ENCODE measurements around the gene SFTPB. TPM values are rescaled to one million over a fixed set of nuclear protein-coding genes. Genes with fewer than 3 reads are reported as not detected.
A peak's percentile ranks its signal among the peaks of the same experiment; 100 is the strongest.

SFTPB gene
- total RNA-seq, 1 experiment from 2014 or later: not detected

DNA sequence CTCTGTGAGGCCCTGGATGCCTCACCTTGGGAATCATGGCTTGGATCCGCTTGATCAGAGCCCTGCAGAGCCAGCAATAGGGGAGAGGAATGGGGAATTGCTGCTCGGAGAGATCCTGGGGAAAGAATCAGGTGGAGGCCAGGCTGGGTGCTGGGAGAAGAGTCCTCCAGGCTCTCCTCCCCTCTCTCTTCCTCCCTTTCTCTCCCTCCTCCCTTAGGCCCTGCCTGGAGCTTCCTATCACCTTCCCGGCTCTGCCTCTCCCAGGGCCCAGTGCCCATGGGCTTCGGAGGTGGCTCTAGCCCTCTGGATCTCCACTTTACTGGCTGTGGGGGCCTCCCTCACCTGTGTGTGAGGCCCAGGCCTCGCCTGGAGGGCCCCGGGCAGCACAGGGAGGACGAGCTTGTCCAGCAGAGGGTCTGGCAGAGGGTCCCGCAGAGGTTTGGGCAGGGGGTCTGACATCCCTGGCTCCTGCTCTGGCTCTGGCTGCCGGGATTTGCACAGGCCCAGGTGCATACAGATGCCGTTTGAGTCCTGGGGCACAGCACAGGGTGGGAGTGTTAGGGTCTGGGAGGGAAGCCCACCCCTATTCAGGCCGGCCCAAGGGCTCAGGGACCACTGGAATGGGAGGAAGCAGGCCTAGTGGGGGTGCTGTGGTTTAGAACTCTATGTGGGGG, 2.6 kb downstream of the SFTPB start:
- intact Hi-C loops (cut with micrococcal nuclease; ENCODE audit: unreplicated experiment): no loop called here
- no peaks in the 10 kb centered on the region for H3K36me3 Mint-ChIP-seq (ENCODE audit: insufficient read depth, unreplicated experiment)
- peaks cover 18% of the 10 kb centered on the region for H3K27me3 Mint-ChIP-seq (ENCODE audit: unreplicated experiment)
- H3K27ac Mint-ChIP-seq (ENCODE audit: unreplicated experiment): no peak overlapping the region
- no TSS peak for BruUV-seq (replicated peaks)
- no peaks in the 10 kb centered on the region for H3K4me1 Mint-ChIP-seq (ENCODE audit: low read depth, unreplicated experiment)
- H3K4me3 Mint-ChIP-seq (ENCODE audit: low read depth, unreplicated experiment): no peak overlapping the region
- H3K9me3 Mint-ChIP-seq (ENCODE audit: low read depth, unreplicated experiment): no peaks in the 10 kb centered on the region
- TF ChIP-seq, protein P1, sequence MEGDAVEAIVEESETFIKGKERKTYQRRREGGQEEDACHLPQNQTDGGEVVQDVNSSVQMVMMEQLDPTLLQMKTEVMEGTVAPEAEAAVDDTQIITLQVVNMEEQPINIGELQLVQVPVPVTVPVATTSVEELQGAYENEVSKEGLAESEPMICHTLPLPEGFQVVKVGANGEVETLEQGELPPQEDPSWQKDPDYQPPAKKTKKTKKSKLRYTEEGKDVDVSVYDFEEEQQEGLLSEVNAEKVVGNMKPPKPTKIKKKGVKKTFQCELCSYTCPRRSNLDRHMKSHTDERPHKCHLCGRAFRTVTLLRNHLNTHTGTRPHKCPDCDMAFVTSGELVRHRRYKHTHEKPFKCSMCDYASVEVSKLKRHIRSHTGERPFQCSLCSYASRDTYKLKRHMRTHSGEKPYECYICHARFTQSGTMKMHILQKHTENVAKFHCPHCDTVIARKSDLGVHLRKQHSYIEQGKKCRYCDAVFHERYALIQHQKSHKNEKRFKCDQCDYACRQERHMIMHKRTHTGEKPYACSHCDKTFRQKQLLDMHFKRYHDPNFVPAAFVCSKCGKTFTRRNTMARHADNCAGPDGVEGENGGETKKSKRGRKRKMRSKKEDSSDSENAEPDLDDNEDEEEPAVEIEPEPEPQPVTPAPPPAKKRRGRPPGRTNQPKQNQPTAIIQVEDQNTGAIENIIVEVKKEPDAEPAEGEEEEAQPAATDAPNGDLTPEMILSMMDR (IDR thresholded peaks at IDR 0.05; ENCODE audit: unreplicated experiment): no peak
- DNase-seq: no peak
- CTCF ChIA-PET: no interaction called here

DNA sequence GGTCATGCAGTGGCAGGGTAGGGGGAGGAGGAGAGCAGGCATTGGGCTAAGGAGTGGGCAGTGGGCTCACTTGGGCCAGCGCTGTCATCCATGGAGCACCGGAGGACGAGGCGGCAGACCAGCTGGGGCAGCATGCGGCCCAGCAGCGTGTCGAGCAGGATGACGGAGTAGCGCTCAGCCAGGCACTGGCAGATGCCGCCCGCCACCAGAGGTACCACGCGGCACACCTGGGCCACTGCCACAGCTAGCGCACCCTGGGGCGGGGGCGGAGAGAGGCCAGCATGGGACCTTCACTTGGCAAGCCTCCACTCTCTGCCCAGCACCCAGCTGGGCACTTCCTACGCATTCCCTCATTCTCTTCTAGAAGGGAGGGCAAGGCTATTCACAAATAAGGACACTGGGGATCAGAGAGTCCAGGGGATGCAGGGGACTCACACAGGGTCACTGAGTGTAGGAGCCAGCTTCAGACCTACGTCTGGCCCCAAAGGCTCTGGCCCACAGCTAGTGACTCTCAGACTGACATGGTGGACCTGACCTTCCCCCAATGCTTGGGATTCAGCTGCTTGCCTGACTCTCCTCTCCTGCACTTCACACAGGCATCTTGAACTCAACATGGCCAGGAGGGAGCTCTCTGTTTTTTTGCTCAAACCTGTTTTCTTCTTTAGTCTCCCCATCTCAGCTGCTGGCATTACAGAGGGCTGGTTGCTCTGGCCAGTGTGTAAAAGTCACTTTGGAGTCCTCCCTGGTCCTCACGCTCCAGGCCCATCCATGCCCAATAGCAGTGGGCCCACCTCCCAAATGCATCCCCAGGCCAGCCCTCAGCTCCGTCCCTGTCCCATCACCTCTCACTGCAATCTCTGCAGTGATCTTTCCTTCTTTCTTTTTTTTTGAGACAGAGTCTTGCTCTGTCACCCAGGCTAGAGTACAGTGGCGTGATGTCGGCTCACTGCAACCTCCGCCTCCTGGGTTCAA, 4.1 kb downstream of the SFTPB start:
- Mint-ChIP-seq H3K4me1 (ENCODE audit: low read depth, unreplicated experiment) (no peaks in the 10 kb centered on the region), H3K27me3 (ENCODE audit: unreplicated experiment) (peaks cover 14% of the 10 kb centered on the region), H3K36me3 (ENCODE audit: insufficient read depth, unreplicated experiment) (peaks cover 9% of the 10 kb centered on the region), H3K4me3 (ENCODE audit: low read depth, unreplicated experiment) (no peak overlapping the region), H3K9me3 (ENCODE audit: low read depth, unreplicated experiment) (no peaks in the 10 kb centered on the region), H3K27ac (ENCODE audit: unreplicated experiment) (no peak overlapping the region)
- TF ChIP-seq, protein P1 (IDR thresholded peaks at IDR 0.05; ENCODE audit: unreplicated experiment): no peak
- intact Hi-C loops (cut with micrococcal nuclease; ENCODE audit: unreplicated experiment): no loop called here
- BruUV-seq (replicated peaks): no TSS peak
- CTCF ChIA-PET: no interaction called here
- no peak for DNase-seq

DNA sequence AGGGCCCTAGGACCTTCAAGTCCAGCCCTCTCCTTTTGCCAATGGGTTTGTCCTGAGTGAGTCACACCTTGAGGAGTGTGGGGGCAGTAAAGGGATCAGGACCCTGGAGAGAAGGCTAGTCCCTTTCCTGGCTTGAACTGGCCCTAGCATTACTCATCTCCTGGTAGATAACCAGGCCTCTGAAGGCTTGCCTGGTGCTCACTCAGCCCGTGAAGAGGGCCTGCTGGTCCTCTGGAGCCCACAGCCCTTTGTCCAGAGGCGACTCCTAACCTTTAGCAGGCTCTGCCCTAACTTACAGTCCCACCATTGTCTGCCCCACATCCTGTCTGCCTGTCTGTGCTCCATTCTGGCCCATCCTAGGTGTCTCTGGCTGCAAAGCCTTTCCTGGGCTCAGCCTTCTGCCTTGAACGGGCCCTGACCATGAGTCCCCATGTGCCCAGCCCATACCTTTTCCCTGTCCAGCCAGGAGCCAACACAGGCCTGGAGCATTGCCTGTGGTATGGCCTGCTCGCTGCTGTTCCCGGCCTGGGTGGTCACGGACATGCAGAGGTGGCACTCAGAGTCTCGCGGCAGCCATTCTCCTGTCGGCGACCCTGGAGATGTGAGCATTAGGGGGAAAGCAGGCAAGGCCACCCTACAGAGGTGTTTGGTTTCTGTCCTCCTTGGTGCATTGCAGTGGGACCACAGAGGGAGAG, 5.0 kb downstream of the SFTPB start:
- Mint-ChIP-seq H3K4me3 (ENCODE audit: low read depth, unreplicated experiment) (no peak overlapping the region), H3K36me3 (ENCODE audit: insufficient read depth, unreplicated experiment) (peaks cover 9% of the 10 kb centered on the region), H3K4me1 (ENCODE audit: low read depth, unreplicated experiment) (peaks cover 2% of the 10 kb centered on the region), H3K27ac (ENCODE audit: unreplicated experiment) (no peak overlapping the region), H3K27me3 (ENCODE audit: unreplicated experiment) (peaks cover 14% of the 10 kb centered on the region), H3K9me3 (ENCODE audit: low read depth, unreplicated experiment) (no peaks in the 10 kb centered on the region)
- CTCF ChIA-PET: interaction anchor here (0.6 kb wide), 1 partner anchor 413 kb away, joined by 3 read pairs; no protein-coding TSS in a partner anchor
- peak; percentile 30 for DNase-seq
- intact Hi-C loops (cut with micrococcal nuclease; ENCODE audit: unreplicated experiment): no loop called here
- TF ChIP-seq, protein P1 (IDR thresholded peaks at IDR 0.05; ENCODE audit: unreplicated experiment): no peak
- no TSS peak for BruUV-seq (replicated peaks)

DNA sequence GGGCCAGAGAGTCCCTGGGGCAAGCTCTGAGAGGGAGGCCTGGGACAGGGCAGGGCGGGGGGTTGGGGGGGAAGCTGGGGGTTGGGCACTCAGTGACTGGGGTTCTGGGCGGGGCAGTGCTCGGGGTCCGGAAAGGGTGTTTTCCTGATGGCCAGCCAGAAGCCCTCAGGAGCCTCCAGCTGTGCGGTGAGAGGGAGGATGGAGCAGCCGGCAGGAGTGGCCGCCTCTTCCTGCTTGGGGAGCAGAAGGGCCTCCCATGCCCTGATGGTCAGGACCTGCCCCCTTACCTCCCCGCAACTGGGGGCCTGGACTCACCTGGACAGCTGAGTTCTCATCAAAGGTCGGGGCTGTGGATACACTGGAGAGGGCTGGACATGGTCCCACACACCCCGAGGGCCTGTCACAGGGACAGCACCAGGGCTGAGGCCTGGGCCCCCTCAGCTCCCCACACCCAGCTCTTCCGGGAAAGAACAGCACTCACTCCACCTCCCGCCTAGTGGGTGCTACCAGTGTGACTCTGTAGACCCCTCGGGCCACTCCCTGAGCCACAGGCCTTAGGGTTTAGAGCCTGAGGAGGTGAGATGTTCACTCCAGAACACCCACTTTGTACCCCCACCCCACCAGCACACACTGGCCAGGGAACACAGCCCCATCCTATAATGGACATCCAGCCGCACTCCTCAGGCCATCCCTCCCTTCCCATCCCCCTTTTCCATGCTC, 6.7 kb downstream of the SFTPB start:
- no peaks in the 10 kb centered on the region for H3K9me3 Mint-ChIP-seq (ENCODE audit: low read depth, unreplicated experiment)
- no peak overlapping the region for H3K27ac Mint-ChIP-seq (ENCODE audit: unreplicated experiment)
- no peaks in the 10 kb centered on the region for H3K27me3 Mint-ChIP-seq (ENCODE audit: unreplicated experiment)
- intact Hi-C loops (cut with micrococcal nuclease; ENCODE audit: unreplicated experiment): no loop called here
- CTCF ChIA-PET: interaction anchor here (0.6 kb wide), 1 partner anchor 27 kb away, joined by 5 read pairs; no protein-coding TSS in a partner anchor
- TF ChIP-seq, protein P1 (IDR thresholded peaks at IDR 0.05; ENCODE audit: unreplicated experiment): no peak
- H3K4me1 Mint-ChIP-seq (ENCODE audit: low read depth, unreplicated experiment): peaks cover 11% of the 10 kb centered on the region
- BruUV-seq (replicated peaks): no TSS peak
- H3K4me3 Mint-ChIP-seq (ENCODE audit: low read depth, unreplicated experiment): no peak overlapping the region
- DNase-seq: no peak
- peaks cover 9% of the 10 kb centered on the region for H3K36me3 Mint-ChIP-seq (ENCODE audit: insufficient read depth, unreplicated experiment)

Measured in Calu3 (cell line).